Measurements from ENCODE around the gene MMP25.

The MMP25 gene

DNA sequence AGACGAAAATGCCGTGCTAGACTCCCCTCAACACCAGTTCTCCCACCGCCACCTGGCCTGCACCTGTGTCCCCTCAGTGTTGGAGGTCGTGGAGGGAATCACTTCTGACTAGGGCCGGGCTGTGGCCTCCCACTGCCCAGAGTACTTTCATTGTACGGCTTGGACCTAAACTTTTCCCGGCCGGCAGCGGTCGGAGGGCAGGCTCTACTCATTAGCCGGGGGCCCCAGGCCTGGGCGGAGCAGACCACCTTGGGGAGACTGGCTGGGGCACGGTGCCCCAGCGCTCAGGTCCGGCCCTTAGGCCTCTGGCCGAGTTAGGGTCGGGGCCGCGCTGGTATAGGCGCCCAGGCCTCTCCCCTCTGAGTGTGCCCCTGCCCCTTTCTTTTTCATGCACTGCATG lies 29.0 kb upstream of the MMP25 start:
- in situ Hi-C loops (cut with HindIII; ENCODE audit: low sequenced_read_pairs): no loop called here

GRCh38 chr16:3017794-3018506 lies 28.4 kb upstream of the MMP25 start, which contains the start of gene CLDN6:
TSS of gene CLDN6 (minus strand) at chr16:3018183. CDS start at chr16:3016021, 2,162 bp downstream.
- in situ Hi-C loops (cut with HindIII; ENCODE audit: low sequenced_read_pairs): no loop called here

GRCh38 chr16:3019594-3020246 lies 26.6 kb upstream of the MMP25 start:
- in situ Hi-C loops (cut with HindIII; ENCODE audit: low sequenced_read_pairs): no loop called here

- in situ Hi-C loops (cut with HindIII; ENCODE audit: low sequenced_read_pairs): no loop called here
Measured at GRCh38 chr16:3020247-3020603, 26.1 kb upstream of the MMP25 start, which contains the start of gene TNFRSF12A. TSS of gene TNFRSF12A (plus strand) at chr16:3020368. CDS start at chr16:3020398, 30 bp downstream.

GRCh38 chr16:3020604-3021448 lies 25.5 kb upstream of the MMP25 start:
- in situ Hi-C loops (cut with HindIII; ENCODE audit: low sequenced_read_pairs): no loop called here

GRCh38 chr16:3021449-3022207 lies 24.7 kb upstream of the MMP25 start:
- in situ Hi-C loops (cut with HindIII; ENCODE audit: low sequenced_read_pairs): no loop called here

DNA sequence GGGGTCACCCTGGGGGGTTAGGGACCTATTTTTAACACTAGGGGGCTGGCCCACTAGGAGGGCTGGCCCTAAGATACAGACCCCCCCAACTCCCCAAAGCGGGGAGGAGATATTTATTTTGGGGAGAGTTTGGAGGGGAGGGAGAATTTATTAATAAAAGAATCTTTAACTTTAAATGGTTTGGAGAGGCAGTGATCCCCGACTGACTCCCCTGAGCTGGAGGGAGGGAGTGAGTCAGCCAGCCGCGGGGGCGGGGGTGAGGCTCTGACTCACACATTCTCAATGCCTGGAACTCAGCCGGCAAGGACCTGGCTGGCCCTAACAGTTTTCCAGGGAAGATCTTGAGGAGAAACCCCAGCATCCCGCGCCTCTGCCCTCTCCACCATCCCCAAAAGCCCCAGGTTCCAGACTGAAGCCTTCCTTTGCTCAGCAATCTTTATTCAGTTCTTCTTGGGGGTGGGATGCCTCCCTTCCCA lies 24.1 kb upstream of the MMP25 start:
- in situ Hi-C loops (cut with HindIII; ENCODE audit: low sequenced_read_pairs): no loop called here

- in situ Hi-C loops (cut with HindIII; ENCODE audit: low sequenced_read_pairs): no loop called here
Measured at GRCh38 chr16:3022684-3023414, 23.5 kb upstream of the MMP25 start.

GRCh38 chr16:3023415-3023668 lies 23.0 kb upstream of the MMP25 start:
- in situ Hi-C loops (cut with HindIII; ENCODE audit: low sequenced_read_pairs): no loop called here

DNA sequence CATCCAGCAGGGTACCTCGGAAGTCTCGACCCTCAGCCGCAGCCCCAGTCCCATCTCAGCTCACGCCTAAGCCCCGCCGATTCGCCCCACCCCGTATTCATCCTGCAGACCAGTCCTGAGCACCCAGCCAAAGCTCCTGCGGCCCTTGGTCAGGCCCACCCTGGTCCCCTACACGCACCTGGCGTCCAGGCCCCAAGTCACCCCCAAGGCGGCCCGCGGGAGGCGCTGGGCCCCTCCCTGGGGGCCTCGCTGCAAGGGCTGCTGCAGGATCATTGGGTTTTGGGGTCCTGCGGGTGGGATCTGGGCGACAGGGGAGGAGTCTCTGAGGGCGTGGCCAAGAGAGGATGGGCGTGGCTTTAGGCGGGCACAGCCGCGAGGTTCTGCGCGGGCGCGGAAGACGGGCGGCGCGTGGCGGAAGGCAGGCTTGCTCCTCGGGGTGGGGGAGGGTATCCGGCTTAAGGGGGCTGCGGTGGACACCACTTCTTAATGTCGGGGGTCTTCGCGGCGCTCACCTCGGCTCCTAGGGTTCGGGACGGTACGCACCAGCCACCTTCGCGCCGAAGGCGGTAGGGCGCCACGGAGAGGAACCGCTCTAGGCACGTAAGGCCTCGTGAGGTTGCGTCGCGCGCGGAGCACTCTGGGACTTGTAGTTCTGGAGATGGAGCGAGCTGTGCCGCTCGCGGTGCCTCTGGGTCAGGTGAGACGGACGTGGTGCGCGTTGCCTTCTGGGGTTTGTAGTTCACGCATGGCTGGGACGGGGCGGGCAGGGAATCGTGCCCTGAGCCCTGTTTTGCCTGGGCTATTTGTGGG lies 22.5 kb upstream of the MMP25 start, which contains the start of the genes HCFC1R1 and THOC6:
Gene HCFC1R1, minus strand, starts transcription at position 274 of the 810 bp plus-strand sequence. Its CDS starts 1 bp downstream, at position 273.
Gene THOC6, plus strand, starts transcription at position 367 of the 810 bp plus-strand sequence. Its CDS starts 292 bp downstream, at position 659.
- in situ Hi-C loops (cut with HindIII; ENCODE audit: low sequenced_read_pairs): no loop called here

DNA sequence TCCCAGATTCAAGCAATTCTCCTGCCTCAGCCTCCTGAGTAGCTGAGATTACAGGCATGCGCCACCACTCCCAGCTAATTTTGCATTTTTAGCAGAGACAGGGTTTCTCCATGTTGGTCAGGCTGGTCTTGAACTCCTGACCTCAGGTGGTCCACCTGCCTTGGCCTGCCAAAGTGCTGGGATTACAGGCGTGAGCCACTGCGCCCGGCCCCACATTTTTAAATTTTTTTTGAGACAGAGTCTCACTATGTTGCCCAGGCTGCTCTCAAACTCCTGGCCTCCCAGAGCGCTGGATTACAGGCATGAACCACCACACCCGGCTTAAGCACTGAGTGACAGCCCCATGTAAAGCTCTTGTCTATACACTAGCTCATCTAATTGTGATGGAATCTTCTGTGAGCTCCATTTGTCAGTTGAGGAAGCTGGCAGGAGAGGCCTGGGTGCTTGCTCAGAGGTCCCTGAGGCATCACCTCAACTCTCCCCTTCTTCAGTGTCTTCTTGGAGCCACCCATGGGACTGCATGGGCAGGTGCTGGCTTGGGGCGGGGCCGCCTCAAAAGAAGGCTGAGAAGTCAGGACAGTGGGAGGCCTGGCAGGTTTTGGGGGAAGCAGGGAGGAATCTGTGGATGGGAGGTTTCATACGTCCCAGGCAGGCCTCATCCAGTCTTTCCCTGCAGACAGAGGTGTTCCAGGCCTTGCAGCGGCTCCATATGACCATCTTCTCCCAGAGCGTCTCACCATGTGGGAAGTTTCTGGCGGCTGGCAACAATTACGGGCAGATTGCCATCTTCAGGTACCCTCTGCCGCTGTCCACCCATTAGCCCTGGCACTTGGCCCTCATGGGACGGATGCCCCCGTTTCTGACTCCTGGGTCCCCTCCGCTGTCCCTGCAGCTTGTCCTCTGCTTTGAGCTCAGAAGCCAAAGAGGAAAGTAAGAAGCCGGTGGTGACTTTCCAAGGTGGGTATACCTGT lies 21.0 kb upstream of the MMP25 start:
- in situ Hi-C loops (cut with HindIII; ENCODE audit: low sequenced_read_pairs): no loop called here

DNA sequence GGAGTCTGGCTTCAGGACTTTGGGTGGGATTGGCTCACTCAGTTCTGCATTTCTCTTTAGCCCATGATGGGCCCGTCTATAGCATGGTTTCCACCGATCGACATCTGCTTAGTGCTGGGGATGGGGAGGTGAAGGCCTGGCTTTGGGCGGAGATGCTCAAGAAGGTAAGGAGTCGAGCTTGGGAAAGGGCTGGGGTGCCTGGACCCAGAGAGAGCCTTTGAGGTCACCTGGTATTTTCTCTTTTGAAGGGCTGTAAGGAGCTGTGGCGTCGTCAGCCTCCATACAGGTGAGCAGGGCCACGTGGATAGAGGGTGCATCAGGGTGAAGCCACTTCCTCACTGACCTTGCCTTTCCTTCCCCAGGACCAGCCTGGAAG lies 20.4 kb upstream of the MMP25 start:
- in situ Hi-C loops (cut with HindIII; ENCODE audit: low sequenced_read_pairs): no loop called here

- in situ Hi-C loops (cut with HindIII; ENCODE audit: low sequenced_read_pairs): no loop called here
Measured at GRCh38 chr16:3026609-3027488, 19.5 kb upstream of the MMP25 start.

GRCh38 chr16:3027489-3027795 lies 18.9 kb upstream of the MMP25 start:
- in situ Hi-C loops (cut with HindIII; ENCODE audit: low sequenced_read_pairs): no loop called here

DNA sequence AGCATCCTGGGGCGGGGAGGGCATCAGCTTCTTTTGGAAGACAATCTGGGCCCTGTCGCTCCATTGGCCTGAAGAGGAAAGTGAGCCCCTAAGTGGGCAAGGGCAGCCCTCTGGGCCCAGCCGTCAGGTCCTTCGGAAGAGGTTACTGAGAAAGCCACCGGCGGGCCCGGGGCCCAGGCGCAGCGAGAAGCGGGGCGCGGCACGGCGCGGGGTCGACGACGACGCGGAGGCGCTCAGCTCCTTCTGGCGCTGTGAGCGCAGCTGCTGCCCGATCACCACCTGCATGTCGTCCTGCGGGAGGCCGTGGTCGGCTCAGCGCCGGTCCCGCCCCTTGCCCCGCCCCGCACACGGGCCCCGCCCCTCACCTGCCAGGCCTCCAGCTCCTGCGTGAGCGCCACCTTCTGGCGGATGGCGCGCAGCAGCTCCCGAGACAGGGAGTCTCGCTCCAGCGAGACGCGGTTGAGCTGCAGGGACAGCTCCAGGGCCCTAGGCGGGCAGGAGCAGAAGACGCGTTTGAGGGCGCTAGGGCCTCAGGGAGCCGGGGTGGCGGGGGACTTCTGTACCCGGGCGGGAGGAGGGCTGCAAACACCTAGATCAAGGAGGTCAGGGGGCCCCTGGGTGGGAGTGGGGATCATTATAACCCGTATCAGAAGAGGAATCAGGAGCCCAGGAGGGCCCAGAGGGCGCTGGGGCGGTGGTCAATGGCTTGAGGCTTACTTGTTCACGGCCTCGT lies 18.2 kb upstream of the MMP25 start:
- in situ Hi-C loops (cut with HindIII; ENCODE audit: low sequenced_read_pairs): no loop called here

GRCh38 chr16:3028716-3029319 lies 17.5 kb upstream of the MMP25 start:
- in situ Hi-C loops (cut with HindIII; ENCODE audit: low sequenced_read_pairs): no loop called here

Data from endothelial cell of hepatic sinusoid (primary cell).